Measurements from ENCODE around the gene C6orf141.

GRCh38 chr6:49556429-49556837 lies 6.0 kb downstream of the C6orf141 start:
- TF ChIP-seq RAD21 (IDR thresholded peaks at IDR 0.05 in 1 of 2, conservative IDR thresholded peaks at IDR 0.05 in 1 of 2; ENCODE audit: low read depth in 2 of 2, low read length in 2 of 2): no peak
- TF ChIP-seq CTCF (IDR thresholded peaks at IDR 0.05; ENCODE audit: control extremely low read depth in 1 of 3, insufficient read depth in 1 of 3, low read depth in 1 of 3, low read length in 3 of 3): no peak
